ENCODE data around the gene PDIA3. TPM values are rescaled to one million over a fixed set of nuclear protein-coding genes. Genes with fewer than 3 reads are reported as not detected.

The PDIA3 gene
- total RNA-seq, 1 donor from 2014 or later = 328 TPM

Other genes starting within 250 kb of the PDIA3 start
- 16.4 TPM for gene MAP1A, start 228.8 kb upstream of the PDIA3 start, total RNA-seq
- 120 TPM for gene PPIP5K1, start 156.2 kb upstream of the PDIA3 start, total RNA-seq
- gene CKMT1B, start 152.4 kb upstream of the PDIA3 start, total RNA-seq = 28.6 TPM
- gene STRC, start 127.6 kb upstream of the PDIA3 start, total RNA-seq = 1.4 TPM
- 17.2 TPM for gene CATSPER2, start 97.6 kb upstream of the PDIA3 start, total RNA-seq
- 32.8 TPM for gene CKMT1A, start 52.6 kb upstream of the PDIA3 start, total RNA-seq
- gene ELL3, start 30.5 kb downstream of the PDIA3 start, total RNA-seq = 2.9 TPM
- gene SERF2, start 45.9 kb downstream of the PDIA3 start, total RNA-seq = 651 TPM
- gene SERINC4, start 53.8 kb downstream of the PDIA3 start, total RNA-seq = 0.34 TPM
- gene HYPK, start 54.2 kb downstream of the PDIA3 start, total RNA-seq = 14.3 TPM
- gene MFAP1, start 78.3 kb downstream of the PDIA3 start, total RNA-seq = 20.3 TPM
- gene WDR76, start 80.6 kb downstream of the PDIA3 start, total RNA-seq = 4.1 TPM

Measured in ureter (tissue), 1 donor.